GM19463 (cell line): ENCODE data around the gene MYO5A.

ENCODE experiments used
- ATAC-seq: cut with Tn5 transposase; IDR thresholded peaks from one replicate; pipeline ENCODE4 v1.9.1; 2021; ENCODE audit warnings: mild to moderate bottlenecking, moderate library complexity; ENCODE audit not compliant: unreplicated experiment

Gene MYO5A

DNA sequence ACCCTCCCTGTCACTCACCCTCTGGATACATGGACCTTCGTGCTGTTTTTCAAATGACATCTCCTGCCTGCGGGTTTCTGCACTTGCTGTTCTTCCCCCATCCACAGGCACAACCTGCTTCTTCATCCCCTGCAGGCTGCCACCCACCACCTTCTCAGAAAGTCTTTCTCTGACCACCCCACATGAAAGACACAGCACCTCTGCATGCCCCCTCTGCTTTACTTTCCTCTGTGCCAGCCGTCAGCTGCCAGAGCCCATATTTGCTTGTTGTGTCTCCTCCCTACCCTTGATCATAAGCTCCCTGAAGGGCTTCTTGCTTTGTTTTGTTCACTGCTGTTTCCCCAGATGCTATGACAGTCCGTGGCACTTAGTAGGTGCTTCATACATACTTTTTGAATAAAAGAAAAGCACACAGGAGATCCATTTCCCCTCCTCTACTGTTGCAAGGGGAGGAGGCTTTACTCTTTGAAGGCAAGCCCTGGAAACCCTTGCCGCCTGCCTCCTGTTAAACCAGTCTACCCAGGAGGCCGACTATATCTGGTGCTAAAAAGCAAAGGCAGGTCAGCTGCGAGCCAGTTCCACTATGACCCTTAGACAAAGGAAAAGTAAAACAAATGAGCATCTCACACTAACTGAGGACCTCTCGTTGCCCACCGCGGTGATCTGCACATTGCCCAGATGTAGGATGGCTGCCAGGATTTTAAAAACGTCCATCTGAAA, 265.0 kb downstream of the MYO5A start:
- ATAC-seq, result no peak

DNA sequence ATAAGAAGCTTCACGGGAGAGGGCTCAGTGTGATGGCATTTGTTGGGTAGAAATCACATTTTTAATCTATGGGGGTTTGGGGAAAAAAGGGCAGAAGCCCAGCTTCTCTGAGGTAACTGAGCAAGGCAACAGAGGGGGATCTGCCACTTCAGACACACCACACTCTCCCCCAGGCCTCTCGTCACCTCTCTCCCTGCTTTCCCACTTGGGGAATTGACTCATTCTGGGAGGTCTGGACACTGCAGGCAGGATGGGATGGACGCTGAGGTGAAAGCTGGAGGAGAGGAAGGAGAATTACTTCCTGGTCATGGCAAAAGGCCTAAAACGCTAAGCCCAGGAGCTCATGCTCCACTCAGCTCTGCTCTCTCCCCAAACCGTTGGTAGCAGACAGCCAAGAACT, 266.3 kb downstream of the MYO5A start:
- no peak for ATAC-seq

DNA sequence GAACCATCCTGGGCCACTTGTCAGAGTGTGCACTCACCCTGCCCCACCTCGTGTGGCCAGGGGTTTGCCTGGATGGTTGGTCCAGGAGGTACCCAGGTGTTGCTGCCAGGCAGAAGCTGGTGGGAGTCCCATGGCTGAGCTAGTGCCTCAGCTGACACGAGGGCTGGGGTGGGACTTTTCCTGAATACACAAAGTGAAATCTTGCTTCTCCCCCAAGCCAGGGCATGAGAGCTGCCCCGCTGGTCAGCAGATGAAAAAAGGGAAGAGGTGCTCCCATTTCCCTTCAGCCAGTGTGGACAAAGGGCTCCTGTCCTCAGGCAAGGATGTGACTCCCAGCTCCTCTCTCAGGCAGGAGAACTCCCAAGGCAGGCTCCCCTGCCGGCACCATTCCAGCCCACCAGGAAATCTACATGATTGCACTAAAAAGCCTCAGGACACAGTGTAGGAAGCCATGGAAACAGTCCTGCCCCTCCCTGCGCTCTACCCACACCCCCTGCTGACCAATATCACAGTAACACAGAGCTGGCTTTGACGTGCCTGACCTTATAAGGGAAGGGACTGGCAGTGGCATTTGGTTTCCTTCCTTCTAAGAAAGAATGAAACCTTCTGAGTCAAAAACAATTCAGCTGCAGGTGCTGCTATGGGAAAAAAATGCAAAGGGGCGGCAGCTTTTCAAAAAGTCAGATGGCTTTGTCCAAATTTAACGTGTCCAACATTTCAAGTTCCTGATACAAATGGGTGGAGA, 267.0 kb downstream of the MYO5A start:
- peak; percentile 100 for ATAC-seq

DNA sequence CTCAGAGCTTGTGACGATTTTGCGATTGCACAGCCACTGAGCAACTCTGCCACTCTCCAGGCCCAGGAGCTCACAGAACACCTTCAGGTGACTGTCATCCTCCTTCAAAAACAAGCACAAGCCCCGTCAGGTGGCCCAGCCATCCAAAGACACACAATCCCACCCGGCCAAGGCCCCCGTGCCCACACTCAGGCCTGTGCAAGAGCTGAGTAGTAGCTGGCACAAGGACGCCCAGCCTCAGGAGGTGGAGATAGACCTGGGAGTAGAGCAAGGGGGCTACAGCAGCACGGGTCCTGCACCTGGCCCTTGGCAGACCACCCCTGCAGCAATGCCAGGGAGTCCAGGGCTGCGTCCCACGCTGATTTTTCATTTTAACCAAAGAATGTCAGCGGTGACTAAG, 267.7 kb downstream of the MYO5A start:
- no peak for ATAC-seq

- ATAC-seq, result no peak
These were observed 269.2 kb downstream of the MYO5A start for GRCh38 chr15:52259503-52259902.

- no peak for ATAC-seq
These were observed 270.2 kb downstream of the MYO5A start for GRCh38 chr15:52258461-52258860.

DNA sequence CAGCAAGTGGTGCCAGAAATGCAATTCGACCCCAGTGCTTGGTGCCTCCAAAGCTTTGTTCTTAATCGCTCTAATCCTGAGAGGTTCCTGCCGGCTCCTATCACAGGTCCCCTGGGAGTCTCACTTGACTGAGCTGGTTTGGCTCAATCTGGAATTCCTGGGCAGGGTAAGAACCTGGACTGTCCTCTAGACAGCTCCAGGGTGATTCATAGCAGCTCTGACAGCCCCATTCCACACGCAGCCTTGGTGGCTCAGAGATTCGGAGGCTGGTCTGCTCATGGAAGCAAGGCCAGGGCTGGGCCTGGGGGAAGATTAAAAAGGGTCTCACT, 271.0 kb downstream of the MYO5A start:
- ATAC-seq, result no peak
